OCI-LY3 (cell line): ENCODE results near the gene MAP2.

Source experiments
- H2AFZ ChIP-seq: fragments of 200-600, 300-600 bp; shearing (Covaris generic); 2 replicates; pipeline ENCODE4 v1.6.0; 2014; ENCODE audit warnings: antibody characterized with exemption, low read depth, low read length
- H3K27ac ChIP-seq: fragments of 200-600, 300-600 bp; sonication (generic); 2 replicates; pipeline ENCODE4 v1.5.1; 2014; ENCODE audit warnings: mild to moderate bottlenecking, low read length, moderate library complexity, mixed read lengths
- H3K27me3 ChIP-seq: fragments of 200-600, 300-600 bp; sonication (generic); 2 replicates; pipeline ENCODE4 v1.6.1; 2014; ENCODE audit warnings: low read depth, low read length, mixed read lengths
- H3K36me3 ChIP-seq: fragments of 200-600, 300-600 bp; sonication (generic); replicated peaks from 2 replicates; pipeline ENCODE3; 2014; ENCODE audit warnings: low read depth, low read length, mixed read lengths
- H3K4me1 ChIP-seq: fragments of 300-600, 200-600 bp; sonication (generic); 2 replicates; pipeline ENCODE4 v1.6.1; 2014; ENCODE audit warnings: low read length, mixed read lengths
- H3K4me2 ChIP-seq: fragments of 200-600, 300-600 bp; sonication (generic); 2 replicates; pipeline ENCODE4 v1.6.1; 2014; ENCODE audit warnings: low read length, mixed read lengths
- H3K4me3 ChIP-seq: fragments of 300-600, 200-600 bp; sonication (generic); 2 replicates; pipeline ENCODE4 v1.5.1; 2014; ENCODE audit warnings: antibody characterized with exemption, mild to moderate bottlenecking, low read length, moderate library complexity
- H3K79me2 ChIP-seq: fragments of 300-600, 200-600 bp; shearing (Covaris generic); 2 replicates; pipeline ENCODE4 v1.6.1; 2014; ENCODE audit warnings: mild to moderate bottlenecking, low read length, mixed read lengths
- H3K9ac ChIP-seq: fragments of 300-600, 200-600 bp; shearing (Covaris generic); 2 replicates; pipeline ENCODE4 v1.6.0; 2014; ENCODE audit warnings: mild to moderate bottlenecking, low read length, moderate library complexity
- H3K9me3 ChIP-seq: fragments of 200-600, 300-600 bp; shearing (Covaris generic); 2 replicates; pipeline ENCODE4 v1.6.1; 2014; ENCODE audit warnings: low read length, mixed read lengths; ENCODE audit not compliant: insufficient read depth
- H4K20me1 ChIP-seq: fragments of 200-600, 300-600 bp; sonication (generic); 2 replicates; pipeline ENCODE4 v1.6.1; 2016; ENCODE audit warnings: low read length, mixed read lengths; ENCODE audit not compliant: insufficient read depth
- CTCF ChIP-seq: fragments of 200-600, 300-600 bp; sonication (generic); IDR thresholded peaks from 2 replicates; pipeline ENCODE4 v1.5.1; 2014; ENCODE audit warnings: antibody characterized with exemption, low read length, low read depth
- EZH2phosphoT487 ChIP-seq: fragments of 200-600 bp; shearing (Covaris generic); IDR thresholded peaks from 2 replicates; pipeline ENCODE4 v1.6.1; 2018; ENCODE audit warnings: antibody characterized with exemption, mixed run types, low read depth

The MAP2 gene

GRCh38 chr2:209534228-209534627 is 110.4 kb downstream of the MAP2 start:
- H3K4me3 ChIP-seq: no peak overlapping the region
- 0 out of 2 replicates have a peak, but pooled peaks cover 3% of the 10 kb centered on the region for H3K9me3 ChIP-seq
- peak overlapping the region; percentile 31 for H3K4me2 ChIP-seq
- H3K9ac ChIP-seq: no peak overlapping the region
- no peak overlapping the region for H2AFZ ChIP-seq
- H3K27ac ChIP-seq: no peak overlapping the region
- no peaks in the 10 kb centered on the region for H3K27me3 ChIP-seq
- no peaks in the 10 kb centered on the region for H3K79me2 ChIP-seq
- no peaks in the 10 kb centered on the region for H3K36me3 ChIP-seq
- no peaks in the 10 kb centered on the region for H4K20me1 ChIP-seq
- peaks cover 20% of the 10 kb centered on the region for H3K4me1 ChIP-seq
- TF ChIP-seq CTCF: no peak
- TF ChIP-seq EZH2phosphoT487: no peak

GRCh38 chr2:209536363-209536762 is 112.5 kb downstream of the MAP2 start:
- Histone ChIP-seq H3K27ac (no peak overlapping the region), H3K27me3 (no peaks in the 10 kb centered on the region), H2AFZ (no peak overlapping the region), H4K20me1 (no peaks in the 10 kb centered on the region), H3K79me2 (no peaks in the 10 kb centered on the region), H3K4me1 (peaks cover 20% of the 10 kb centered on the region), H3K9me3 (peaks cover 4% of the 10 kb centered on the region; the same call in 1 of the 2 replicates), H3K9ac (no peak overlapping the region), H3K4me3 (no peak overlapping the region), H3K4me2 (no peak overlapping the region), H3K36me3 (no peaks in the 10 kb centered on the region)
- TF ChIP-seq CTCF (no peak), EZH2phosphoT487 (no peak)

GRCh38 chr2:209547726-209548125 is 123.9 kb downstream of the MAP2 start:
- no peak overlapping the region for H3K27ac ChIP-seq
- TF ChIP-seq CTCF (no peak), EZH2phosphoT487 (no peak)
- H3K79me2 ChIP-seq: no peaks in the 10 kb centered on the region
- H3K36me3 ChIP-seq: no peaks in the 10 kb centered on the region
- no peaks in the 10 kb centered on the region for H3K9me3 ChIP-seq
- no peak overlapping the region for H3K9ac ChIP-seq
- no peak overlapping the region for H2AFZ ChIP-seq
- H4K20me1 ChIP-seq: no peaks in the 10 kb centered on the region
- H3K4me2 ChIP-seq: no peak overlapping the region
- no peaks in the 10 kb centered on the region for H3K27me3 ChIP-seq
- no peaks in the 10 kb centered on the region for H3K4me1 ChIP-seq
- H3K4me3 ChIP-seq: no peak overlapping the region

- Histone ChIP-seq H2AFZ (no peak overlapping the region), H3K36me3 (no peaks in the 10 kb centered on the region), H3K27ac (no peak overlapping the region)
These were observed 125.7 kb downstream of the MAP2 start for GRCh38 chr2:209549589-209549988.

More at GRCh38 chr2:209549589-209549988, 125.7 kb downstream of the MAP2 start:
- no peak for TF ChIP-seq EZH2phosphoT487
- no peak for TF ChIP-seq CTCF
- no peaks in the 10 kb centered on the region for H3K79me2 ChIP-seq
- no peak overlapping the region for H3K9ac ChIP-seq
- H3K4me3 ChIP-seq: no peak overlapping the region
- H3K9me3 ChIP-seq: no peaks in the 10 kb centered on the region
- H3K4me2 ChIP-seq: no peak overlapping the region
- H3K27me3 ChIP-seq: no peaks in the 10 kb centered on the region
- no peaks in the 10 kb centered on the region for H4K20me1 ChIP-seq
- H3K4me1 ChIP-seq: peaks cover 7% of the 10 kb centered on the region
